Fibroblast of mammary gland (primary cell): Measurements from ENCODE around the gene NMRK2.
"Not testable (repeated sequence)": the region's sequence is repeated elsewhere in the genome, so short reads cannot be mapped to it uniquely, and the experiment has no call there.

Experiments used
- DNase-seq: peaks from one replicate; pipeline ENCODE4 v3.0.0-alpha.2; 2010; ENCODE audit warnings: low read depth
- H3K4me3 ChIP-seq: 2 replicates; pipeline ENCODE4 v1.5.1; 2011; ENCODE audit warnings: low read depth, mild to moderate bottlenecking, low read length, moderate library complexity; ENCODE audit not compliant: control insufficient read depth
- TF ChIP-seq, protein P1 (sequence below): conservative IDR thresholded peaks from 2 replicates; pipeline ENCODE4 v1.5.1; 2011; ENCODE audit warnings: low read depth, low read length, inconsistent platforms; ENCODE audit not compliant: control insufficient read depth, insufficient read depth

The NMRK2 gene

DNA sequence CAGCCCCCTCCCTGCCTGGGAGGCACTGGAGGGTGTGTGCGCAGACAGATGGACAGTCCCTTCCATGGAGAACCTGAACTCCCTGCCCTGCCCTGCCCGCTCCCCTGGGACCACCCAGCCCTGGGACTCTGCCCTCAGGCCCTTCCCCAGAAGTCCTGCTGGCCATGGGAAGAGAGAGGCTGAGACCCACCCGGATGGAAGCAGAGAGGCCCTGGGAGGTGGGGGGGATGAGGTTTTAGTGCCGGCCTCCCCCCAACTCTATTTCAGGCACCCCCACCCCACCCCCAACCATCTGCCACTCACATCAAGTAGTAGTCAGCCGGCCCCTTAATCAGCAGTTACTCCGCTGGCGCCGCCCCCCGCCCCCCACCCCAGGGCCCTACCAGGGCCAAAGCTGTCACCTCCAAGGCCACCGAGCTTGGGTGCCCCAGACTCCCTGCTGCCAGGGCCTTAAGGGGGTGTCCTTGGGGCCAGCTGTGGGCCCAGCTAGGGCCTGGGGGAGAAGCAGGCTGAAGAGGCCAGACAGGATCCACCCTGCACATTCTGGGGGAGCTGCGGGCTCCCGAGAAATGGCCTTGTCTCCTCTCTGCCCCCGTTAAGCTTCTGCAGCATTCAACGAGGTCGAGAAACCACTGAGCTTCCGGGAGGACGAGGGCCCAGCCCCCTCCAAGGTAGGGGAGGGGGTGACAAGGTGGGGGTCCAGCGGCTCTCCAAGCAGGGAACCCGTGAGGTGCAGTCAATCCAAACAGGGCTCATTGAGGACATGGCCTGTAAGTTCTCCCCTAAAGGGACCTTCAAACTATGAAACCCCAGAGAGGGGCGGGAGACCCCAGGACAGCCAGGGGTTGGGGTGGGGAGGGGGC lies 17.4 kb downstream of the NMRK2 start:
- DNase-seq, result no peak
- TF ChIP-seq, protein P1, sequence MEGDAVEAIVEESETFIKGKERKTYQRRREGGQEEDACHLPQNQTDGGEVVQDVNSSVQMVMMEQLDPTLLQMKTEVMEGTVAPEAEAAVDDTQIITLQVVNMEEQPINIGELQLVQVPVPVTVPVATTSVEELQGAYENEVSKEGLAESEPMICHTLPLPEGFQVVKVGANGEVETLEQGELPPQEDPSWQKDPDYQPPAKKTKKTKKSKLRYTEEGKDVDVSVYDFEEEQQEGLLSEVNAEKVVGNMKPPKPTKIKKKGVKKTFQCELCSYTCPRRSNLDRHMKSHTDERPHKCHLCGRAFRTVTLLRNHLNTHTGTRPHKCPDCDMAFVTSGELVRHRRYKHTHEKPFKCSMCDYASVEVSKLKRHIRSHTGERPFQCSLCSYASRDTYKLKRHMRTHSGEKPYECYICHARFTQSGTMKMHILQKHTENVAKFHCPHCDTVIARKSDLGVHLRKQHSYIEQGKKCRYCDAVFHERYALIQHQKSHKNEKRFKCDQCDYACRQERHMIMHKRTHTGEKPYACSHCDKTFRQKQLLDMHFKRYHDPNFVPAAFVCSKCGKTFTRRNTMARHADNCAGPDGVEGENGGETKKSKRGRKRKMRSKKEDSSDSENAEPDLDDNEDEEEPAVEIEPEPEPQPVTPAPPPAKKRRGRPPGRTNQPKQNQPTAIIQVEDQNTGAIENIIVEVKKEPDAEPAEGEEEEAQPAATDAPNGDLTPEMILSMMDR, result no peak
- H3K4me3 ChIP-seq, result no peak overlapping the region

DNA sequence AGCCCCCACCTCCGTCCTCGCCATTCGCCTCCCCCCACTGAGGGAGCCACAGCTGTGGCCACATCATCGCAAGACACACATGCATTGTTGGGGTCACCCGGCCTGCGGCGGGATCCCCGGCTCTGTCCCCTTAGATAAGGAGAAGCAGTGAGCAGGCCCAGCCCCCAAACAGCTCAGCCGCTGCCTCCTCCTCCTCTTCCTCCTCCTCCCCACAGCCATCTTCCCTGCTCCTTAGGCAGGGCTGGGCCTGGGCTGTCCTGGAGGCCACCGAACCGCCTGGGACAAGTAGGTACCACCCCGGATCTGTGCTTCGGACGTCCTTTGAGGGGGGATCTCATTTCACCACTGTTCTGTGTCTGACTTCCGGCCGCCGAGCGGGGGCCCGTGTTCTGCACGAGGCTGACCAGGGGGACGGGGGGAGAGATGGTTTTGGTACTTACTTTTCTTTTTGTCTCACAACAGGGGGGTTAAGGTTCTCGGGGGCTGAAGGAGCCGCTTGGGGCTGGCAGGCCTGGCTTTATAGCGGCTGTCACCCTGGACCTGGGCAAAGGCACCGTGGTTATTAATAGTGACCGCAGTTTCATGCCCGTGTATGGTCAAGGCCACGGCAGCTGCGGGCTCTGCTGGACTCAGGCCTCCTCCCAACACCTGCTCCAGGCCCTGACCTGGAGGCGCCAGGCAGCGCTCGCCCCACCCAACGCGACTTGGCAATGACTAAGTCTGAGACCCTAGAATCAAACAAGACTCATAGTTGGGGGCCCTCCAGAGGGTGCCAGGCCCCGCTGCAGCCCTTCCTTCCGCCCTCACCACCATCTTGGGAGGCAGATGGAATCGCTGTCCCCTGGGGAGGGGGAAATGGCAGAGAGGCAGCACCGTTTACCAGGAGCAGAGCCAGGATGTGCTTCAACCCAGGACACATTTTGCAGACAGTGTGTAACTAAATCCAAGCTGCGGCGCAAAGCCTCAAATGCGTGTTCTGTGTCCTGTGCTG lies 18.3 kb downstream of the NMRK2 start:
- no peak for DNase-seq
- no peak overlapping the region for H3K4me3 ChIP-seq
- TF ChIP-seq, protein P1, result no peak

DNA sequence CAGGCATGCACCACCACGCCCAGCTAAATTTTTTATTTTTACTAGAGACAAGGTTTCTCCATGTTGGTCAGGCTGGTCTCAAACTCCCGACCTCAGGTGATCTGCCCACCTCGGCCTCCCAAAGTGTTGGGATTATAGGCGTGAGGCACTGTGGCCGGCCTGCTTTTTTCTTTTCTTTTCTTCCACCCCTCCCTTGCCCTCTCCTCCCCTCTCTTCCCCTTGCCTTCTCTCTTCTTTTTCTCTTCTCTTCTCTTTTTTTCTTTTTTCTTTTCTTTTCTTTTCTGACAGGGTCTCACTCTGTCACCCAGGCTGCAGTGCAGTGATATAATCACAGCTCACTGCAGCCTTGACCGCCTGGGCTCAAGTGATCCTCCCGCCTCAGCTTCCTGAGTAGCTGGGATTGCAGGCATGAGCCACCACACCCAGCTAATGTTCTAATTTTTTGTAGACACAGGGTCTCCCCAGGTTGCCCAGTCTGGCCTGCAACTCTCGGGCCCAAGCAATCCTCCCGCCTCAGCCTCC lies 19.9 kb downstream of the NMRK2 start:
- H3K4me3 ChIP-seq, DNase-seq: not testable (repeated sequence)

DNA sequence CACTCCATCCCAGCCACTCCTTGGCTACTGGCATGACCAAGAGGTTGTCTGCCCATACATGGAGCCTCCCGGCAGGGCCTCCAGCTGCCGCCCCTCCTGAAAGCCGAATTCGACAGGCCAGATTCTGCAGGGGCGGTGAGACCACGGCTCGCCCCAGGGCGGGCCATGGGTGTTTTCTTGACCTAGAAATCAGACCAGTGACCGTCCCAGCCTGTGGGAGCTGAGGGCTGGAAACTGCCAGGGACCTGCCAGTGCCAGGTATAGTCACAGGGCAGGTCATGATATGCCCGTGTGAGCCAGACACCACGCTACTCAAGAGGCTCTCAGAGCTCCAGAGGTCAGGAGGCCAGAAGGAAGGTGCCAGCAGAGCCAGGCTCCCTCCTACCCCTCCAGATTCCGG lies 21.2 kb downstream of the NMRK2 start:
- DNase-seq, result no peak
- no peak overlapping the region for H3K4me3 ChIP-seq
- TF ChIP-seq, protein P1, result no peak

DNA sequence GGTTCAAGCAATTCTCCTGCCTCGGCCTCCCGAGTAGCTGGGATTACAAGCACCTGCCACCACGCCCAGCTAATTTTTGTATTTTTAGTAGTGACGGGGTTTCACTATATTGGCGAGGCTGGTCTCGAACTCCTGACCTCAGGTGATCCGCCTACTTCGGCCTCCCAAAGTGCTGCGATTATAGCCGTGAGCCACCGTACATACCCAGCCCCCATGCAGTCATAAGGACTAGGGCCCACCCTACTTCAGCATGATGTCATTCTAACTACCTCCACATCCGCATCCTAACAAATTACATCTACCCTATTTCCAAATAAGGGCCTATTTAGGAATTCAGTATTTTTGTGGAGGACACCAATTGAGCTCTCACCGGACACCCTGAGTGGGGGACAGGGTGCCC lies 22.4 kb downstream of the NMRK2 start:
- DNase-seq, result not testable (repeated sequence)

DNA sequence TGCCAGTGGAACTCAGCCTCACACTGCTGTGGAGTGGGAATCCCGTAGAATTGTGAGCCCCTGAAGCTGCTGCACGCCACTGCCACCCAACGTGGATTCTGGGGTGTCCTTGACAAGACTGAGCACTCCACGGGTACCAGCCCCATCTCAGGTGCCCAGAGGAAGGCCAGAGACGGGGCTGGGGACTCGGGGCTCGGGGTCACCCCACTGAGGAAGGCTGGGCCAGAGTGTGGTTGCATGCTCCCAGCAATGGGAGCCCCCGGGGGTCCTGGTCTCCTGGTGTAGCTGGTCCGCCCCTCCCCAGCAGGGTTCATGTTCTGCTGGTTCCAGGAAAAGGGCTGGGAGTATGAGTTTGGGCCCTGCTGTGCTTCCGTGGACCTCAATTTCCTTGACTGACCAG lies 22.8 kb downstream of the NMRK2 start:
- TF ChIP-seq, protein P1, result no peak
- no peak overlapping the region for H3K4me3 ChIP-seq

More for the DNA sequence above, 22.4 kb downstream of the NMRK2 start:
- not testable (repeated sequence) for H3K4me3 ChIP-seq

DNA sequence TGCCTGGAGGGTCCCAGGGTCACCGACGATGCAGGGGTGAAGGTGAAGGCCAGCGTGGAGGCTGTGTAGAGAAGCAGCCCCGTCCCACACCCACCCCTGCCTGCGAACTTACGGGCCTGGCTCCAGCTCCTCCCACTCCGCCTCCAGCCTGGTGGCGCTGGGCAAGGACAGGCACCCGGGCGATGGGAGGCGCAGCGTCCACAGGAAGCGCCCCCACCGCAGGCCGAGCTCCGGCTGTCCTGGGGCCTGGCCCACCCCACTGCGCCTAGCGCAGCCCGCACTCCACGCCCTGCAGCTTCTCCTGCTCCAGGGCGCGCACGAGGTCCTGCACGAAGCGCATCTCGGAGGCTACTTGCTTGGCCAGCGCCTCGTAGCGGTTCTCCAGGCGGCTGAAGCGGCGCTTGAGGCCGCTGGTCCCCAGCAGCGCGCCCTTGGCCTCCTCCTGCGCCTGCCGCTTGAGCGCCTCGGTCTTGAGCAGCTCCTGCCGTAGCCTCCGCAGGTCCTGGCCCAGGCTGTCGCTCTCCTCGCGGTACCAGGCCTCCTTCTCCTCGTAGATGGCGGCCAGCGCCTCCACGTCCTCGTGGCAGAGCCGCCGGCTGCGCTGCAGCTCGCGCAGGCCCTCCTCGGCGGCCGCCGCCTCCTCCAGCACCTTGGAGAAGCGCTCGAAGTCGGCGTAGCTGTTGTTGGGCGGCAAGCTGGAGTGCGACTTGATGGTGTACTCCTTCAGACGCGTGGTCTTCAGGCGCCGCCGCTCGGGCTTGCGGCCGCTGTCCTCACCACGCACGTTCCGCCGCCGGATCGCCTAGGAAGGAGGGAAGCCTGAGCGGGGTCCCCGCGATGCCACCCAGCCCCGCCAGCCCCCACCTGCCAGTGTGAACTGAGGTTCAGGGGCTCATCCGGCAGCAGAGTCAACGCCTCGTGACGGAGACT lies 26.2 kb downstream of the NMRK2 start:
- no peak overlapping the region for H3K4me3 ChIP-seq
- no peak for DNase-seq
- TF ChIP-seq, protein P1, result no peak

More for the DNA sequence above, 22.8 kb downstream of the NMRK2 start:
- DNase-seq, result no peak
